ENCODE results near the gene TRIM71. TPM values are rescaled to one million over a fixed set of nuclear protein-coding genes. Genes with fewer than 3 reads are reported as not detected.

TRIM71 gene
- total RNA-seq, 1 experiment from 2014 or later, result 0.17 TPM

DNA sequence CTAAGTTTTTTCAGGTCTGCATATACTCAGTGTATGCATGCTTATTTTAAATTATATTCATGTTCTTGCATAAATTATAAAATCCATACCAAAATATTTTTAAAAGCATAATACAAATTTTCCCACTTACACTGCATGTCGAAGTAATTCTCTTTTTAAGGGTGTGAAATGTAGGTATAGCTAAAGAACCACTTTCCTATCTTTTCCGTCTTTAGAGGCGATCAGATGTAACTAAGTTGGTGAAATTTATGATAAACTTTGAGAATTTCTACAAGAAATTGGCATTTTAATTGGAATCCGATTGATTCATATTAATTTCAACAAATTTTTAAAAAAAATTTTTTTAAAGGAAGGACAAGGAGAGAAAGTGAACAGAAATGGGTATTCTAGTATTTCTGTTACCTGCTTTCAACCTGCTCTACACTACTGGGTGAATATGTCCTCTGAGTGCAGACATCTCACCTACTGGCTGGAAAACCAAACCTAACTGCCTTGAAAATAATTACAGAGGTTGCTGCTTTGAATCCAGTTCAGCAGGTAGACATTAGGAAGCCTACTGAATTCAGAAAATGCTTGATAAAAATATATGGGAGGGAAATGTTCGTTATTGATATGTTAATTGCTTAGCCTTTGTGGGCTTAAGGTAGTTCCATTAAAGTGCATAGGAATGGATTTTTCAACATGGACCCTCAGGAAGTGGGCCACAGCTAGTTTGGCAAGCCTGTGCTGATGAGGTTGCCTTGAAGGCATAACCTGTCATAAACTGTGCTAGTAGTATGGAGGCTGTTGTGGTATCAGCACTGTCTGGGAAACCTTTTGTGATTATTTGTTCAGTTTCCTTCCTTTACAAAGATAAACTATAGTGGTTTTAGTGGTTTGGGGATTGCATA is 5.1 kb downstream of the TRIM71 start:
- no peaks in the 10 kb centered on the region for H4K20me1 ChIP-seq (ENCODE audit: insufficient read depth)
- H3K9ac ChIP-seq (ENCODE audit: low read length), result no peak overlapping the region
- intact Hi-C loops (cut with micrococcal nuclease), result no loop called here
- no peak overlapping the region for H3K4me2 ChIP-seq (ENCODE audit: low read length)
- ChIA-PET CTCF (no interaction called here), POLR2A (no interaction called here), RAD21 (ENCODE audit: low non-redundant PET in 1 of 2, low total read pairs in 2 of 2, uncharacterized antibody in 2 of 2, unreplicated experiment in 2 of 2) (no interaction called here)
- BruUV-seq (replicated peaks), result no TSS peak
- TF ChIP-seq RAD21 (IDR thresholded peaks at IDR 0.05; ENCODE audit: low read depth), result no peak
- TF ChIP-seq ZNF274 (IDR thresholded peaks at IDR 0.05; ENCODE audit: low read depth, low read length), result no peak
- TF ChIP-seq, protein P1, sequence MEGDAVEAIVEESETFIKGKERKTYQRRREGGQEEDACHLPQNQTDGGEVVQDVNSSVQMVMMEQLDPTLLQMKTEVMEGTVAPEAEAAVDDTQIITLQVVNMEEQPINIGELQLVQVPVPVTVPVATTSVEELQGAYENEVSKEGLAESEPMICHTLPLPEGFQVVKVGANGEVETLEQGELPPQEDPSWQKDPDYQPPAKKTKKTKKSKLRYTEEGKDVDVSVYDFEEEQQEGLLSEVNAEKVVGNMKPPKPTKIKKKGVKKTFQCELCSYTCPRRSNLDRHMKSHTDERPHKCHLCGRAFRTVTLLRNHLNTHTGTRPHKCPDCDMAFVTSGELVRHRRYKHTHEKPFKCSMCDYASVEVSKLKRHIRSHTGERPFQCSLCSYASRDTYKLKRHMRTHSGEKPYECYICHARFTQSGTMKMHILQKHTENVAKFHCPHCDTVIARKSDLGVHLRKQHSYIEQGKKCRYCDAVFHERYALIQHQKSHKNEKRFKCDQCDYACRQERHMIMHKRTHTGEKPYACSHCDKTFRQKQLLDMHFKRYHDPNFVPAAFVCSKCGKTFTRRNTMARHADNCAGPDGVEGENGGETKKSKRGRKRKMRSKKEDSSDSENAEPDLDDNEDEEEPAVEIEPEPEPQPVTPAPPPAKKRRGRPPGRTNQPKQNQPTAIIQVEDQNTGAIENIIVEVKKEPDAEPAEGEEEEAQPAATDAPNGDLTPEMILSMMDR (IDR thresholded peaks at IDR 0.05 in 2 of 3, conservative IDR thresholded peaks at IDR 0.05 in 1 of 3; ENCODE audit: borderline replicate concordance in 1 of 3, insufficient read depth in 1 of 3, low read depth in 2 of 3, low read length in 2 of 3), result no peak
- TF ChIP-seq ELF1 (IDR thresholded peaks at IDR 0.05; ENCODE audit: borderline replicate concordance, low read depth), result no peak
- TF ChIP-seq, protein P2, sequence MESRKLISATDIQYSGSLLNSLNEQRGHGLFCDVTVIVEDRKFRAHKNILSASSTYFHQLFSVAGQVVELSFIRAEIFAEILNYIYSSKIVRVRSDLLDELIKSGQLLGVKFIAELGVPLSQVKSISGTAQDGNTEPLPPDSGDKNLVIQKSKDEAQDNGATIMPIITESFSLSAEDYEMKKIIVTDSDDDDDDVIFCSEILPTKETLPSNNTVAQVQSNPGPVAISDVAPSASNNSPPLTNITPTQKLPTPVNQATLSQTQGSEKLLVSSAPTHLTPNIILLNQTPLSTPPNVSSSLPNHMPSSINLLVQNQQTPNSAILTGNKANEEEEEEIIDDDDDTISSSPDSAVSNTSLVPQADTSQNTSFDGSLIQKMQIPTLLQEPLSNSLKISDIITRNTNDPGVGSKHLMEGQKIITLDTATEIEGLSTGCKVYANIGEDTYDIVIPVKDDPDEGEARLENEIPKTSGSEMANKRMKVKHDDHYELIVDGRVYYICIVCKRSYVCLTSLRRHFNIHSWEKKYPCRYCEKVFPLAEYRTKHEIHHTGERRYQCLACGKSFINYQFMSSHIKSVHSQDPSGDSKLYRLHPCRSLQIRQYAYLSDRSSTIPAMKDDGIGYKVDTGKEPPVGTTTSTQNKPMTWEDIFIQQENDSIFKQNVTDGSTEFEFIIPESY (IDR thresholded peaks at IDR 0.05; ENCODE audit: extremely low read depth, insufficient replicate concordance, low read length), result no peak
- no peak for TF ChIP-seq EZH2phosphoT487 (IDR thresholded peaks at IDR 0.05; ENCODE audit: borderline replicate concordance)
- no peak for TF ChIP-seq YY1 (IDR thresholded peaks at IDR 0.05; ENCODE audit: extremely low read depth, insufficient replicate concordance, low read depth, low read length)
- no peak for TF ChIP-seq EGR1 (IDR thresholded peaks at IDR 0.05; ENCODE audit: low read depth)
- TF ChIP-seq FOSL1 (IDR thresholded peaks at IDR 0.05; ENCODE audit: low read depth), result no peak
- no peak for TF ChIP-seq SP1 (IDR thresholded peaks at IDR 0.05; ENCODE audit: low read depth)
- TF ChIP-seq CEBPB (IDR thresholded peaks at IDR 0.05; ENCODE audit: low read depth), result no peak
- TF ChIP-seq ZFX (IDR thresholded peaks at IDR 0.05), result no peak
- TF ChIP-seq SRF (IDR thresholded peaks at IDR 0.05; ENCODE audit: low read depth), result no peak
- TF ChIP-seq, protein P3, sequence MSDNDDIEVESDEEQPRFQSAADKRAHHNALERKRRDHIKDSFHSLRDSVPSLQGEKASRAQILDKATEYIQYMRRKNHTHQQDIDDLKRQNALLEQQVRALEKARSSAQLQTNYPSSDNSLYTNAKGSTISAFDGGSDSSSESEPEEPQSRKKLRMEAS (IDR thresholded peaks at IDR 0.05), result no peak
- no peak for TF ChIP-seq POLR2AphosphoS5 (IDR thresholded peaks at IDR 0.05; ENCODE audit: low read depth, low read length)
- TF ChIP-seq EZH2 (IDR thresholded peaks at IDR 0.05), result no peak
- no peak for TF ChIP-seq POLR2A (IDR thresholded peaks at IDR 0.05; ENCODE audit: borderline replicate concordance, extremely low read depth, insufficient read depth, insufficient read length)
- TF ChIP-seq, protein P4, sequence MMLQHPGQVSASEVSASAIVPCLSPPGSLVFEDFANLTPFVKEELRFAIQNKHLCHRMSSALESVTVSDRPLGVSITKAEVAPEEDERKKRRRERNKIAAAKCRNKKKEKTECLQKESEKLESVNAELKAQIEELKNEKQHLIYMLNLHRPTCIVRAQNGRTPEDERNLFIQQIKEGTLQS (IDR thresholded peaks at IDR 0.05), result no peak
- TF ChIP-seq JUND (IDR thresholded peaks at IDR 0.05), result no peak
- ATAC-seq, result no peak
- no peak for DNase-seq (ENCODE audit: low read depth, low spot score)
- no peaks in the 10 kb centered on the region for H3K36me3 ChIP-seq (ENCODE audit: control insufficient read depth in 1 of 2, insufficient read depth in 2 of 2, low read length in 2 of 2)
- no peaks in the 10 kb centered on the region for H3K79me2 ChIP-seq (ENCODE audit: insufficient read depth, low read length)
- no peaks in the 10 kb centered on the region for H3K27me3 ChIP-seq (ENCODE audit: insufficient read depth, low read length)
- no peak overlapping the region for H2AFZ ChIP-seq (ENCODE audit: low read depth, low read length, poor library complexity, severe bottlenecking)
- H3K27ac ChIP-seq (ENCODE audit: low read depth, low read length), result no peak overlapping the region
- H3K4me3 ChIP-seq (replicated peaks in 1 of 2; ENCODE audit: low read depth in 1 of 2, low read length in 2 of 2), result no peak overlapping the region
- no peaks in the 10 kb centered on the region for H3K4me1 ChIP-seq (ENCODE audit: control insufficient read depth in 1 of 2, insufficient read depth in 2 of 2, low read length in 2 of 2)
- H3K9me2 ChIP-seq (ENCODE audit: insufficient read depth), result no peaks in the 10 kb centered on the region
- H3K9me3 ChIP-seq (ENCODE audit: control insufficient read depth in 1 of 2, insufficient read depth in 1 of 2, low read depth in 1 of 2, low read length in 2 of 2), result no peaks in the 10 kb centered on the region

Data from HCT116 (cell line).